IPS-18a (cell line): ENCODE results near the gene ZNF844.

Experiments
- H3K27ac ChIP-seq: one replicate; pipeline ENCODE4 v1.5.1; 2013; ENCODE audit warnings: low read length
- H3K27me3 ChIP-seq: one replicate; pipeline ENCODE4 v1.6.1; 2013; ENCODE audit warnings: mild to moderate bottlenecking, low read length; ENCODE audit not compliant: control insufficient read depth, insufficient read depth
- H3K36me3 ChIP-seq: one replicate; pipeline ENCODE4 v1.6.1; 2013; ENCODE audit warnings: low read depth, low read length; ENCODE audit not compliant: control insufficient read depth
- H3K4me1 ChIP-seq: one replicate; pipeline ENCODE4 v1.6.1; 2013; ENCODE audit warnings: low read depth, low read length; ENCODE audit not compliant: control insufficient read depth
- H3K4me3 ChIP-seq: one replicate; pipeline ENCODE4 v1.5.1; 2013; ENCODE audit warnings: low read length
- H3K9ac ChIP-seq: one replicate; pipeline ENCODE4 v1.6.1; 2013; ENCODE audit warnings: mild to moderate bottlenecking, low read length, moderate library complexity
- H3K9me3 ChIP-seq: one replicate; pipeline ENCODE4 v1.6.1; 2013; ENCODE audit warnings: low read depth, low read length; ENCODE audit not compliant: control insufficient read depth

The ZNF844 gene

DNA sequence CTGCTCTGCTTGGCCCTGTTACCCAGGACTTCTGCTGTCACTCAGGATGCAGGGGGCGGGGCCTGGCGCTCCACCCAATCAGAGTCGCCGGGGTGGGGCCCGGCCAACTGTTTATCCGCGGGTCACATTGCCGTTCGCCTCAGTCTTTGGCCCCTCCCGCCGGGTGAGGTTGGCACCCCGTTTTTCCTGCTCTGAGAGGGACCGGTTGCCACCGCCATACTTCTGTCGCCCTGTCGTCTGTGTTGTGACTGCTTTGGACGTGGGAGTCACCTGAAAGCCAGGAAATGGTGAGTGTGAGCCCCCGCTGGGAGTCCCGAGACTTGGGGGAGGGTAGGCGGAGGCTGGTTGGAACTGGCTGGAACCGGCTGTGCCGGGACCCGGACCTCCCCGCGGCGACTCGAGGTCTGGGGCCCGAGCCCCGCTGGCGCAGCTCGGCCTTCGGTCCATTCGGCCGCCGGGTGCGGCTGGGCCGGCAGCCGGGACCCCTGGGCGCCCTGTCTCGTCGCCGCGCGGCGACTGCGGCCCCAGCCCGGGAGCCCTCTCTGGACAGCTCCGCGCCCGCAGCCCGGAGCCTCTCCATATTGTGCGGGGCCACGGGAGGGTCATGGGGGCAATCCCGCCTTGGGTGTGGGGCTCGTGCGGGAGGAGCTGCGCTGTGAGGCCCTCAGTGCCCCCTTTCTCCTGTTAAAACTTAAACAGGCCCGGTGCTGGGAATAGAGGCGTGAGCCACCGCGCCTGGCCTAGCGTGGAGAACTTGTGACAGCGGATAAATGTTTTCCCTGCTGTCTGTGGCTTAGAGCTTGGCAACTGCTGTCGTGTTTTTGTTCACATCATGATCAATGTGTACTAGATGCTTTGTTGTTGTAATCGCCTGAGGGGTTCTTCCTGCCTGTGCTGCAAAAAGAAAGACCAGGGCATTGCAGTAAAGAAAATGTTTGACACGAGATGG is at the start of gene ZNF844:
Gene ZNF844 (plus strand): TSS at position 142 of the 949 bp plus-strand sequence. CDS start 143 bp downstream, at position 285.
- H3K9ac ChIP-seq = peak within 1 kb of the TSS; percentile 77
- H3K36me3 ChIP-seq = no peaks in the 10 kb centered on the region
- peak within 1 kb of the TSS; percentile 71 for H3K4me3 ChIP-seq
- no peaks in the 10 kb centered on the region for H3K27me3 ChIP-seq
- no peak within 1 kb of the TSS for H3K27ac ChIP-seq
- H3K4me1 ChIP-seq = no peaks in the 10 kb centered on the region
- H3K9me3 ChIP-seq = no peaks in the 10 kb centered on the region

DNA sequence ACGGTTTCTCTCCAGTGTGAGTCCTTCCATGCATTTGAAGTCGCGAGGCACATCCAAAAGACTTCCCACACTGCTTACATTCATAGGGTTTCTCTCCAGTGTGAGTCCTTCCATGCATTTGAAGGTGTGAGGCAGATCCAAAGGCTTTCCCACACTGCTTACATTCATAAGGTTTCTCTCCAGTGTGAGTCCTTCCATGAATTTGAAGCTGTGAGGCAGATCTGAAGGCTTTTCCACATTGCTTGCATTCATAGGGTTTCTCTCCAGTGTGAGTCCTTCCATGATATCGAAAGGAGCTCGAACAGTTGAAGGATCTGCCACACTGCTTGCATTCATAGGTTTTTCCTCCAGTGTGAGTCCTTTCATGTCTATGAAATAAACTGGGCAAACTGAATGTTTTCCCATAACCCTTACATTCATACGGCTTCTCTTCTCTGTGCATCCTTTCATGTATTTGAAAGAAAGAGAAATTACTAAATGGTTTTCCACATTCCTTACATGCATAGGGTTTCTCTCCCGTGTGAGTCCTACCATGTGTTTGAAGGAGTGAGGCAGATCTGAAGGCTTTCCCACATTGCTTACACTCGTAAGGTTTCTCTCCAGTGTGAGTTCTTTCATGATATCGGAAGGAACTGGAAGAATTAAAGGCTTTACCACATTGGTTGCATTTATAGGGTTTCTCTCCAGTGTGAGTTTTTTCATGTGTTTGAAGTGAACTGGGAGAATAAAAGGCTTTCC is 49.3 kb upstream of the ZNF844 start:
- peaks cover 37% of the 10 kb centered on the region for H3K36me3 ChIP-seq

DNA sequence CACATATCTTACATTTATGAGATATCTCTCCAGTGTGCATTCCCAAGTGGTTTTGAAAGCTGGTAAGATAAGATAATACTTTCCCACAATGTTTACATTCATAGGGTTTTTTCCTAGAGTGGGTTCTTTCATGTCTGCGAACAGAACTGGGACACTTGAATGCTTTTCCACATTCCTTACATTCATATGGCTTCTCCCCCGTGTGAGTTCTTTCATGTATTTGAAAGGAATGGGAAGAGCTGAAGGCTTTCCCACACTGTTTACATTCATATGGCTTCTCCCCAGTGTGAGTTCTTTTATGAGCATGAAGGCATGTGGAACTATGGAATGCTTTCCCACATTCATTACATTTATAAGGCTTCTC is 48.8 kb upstream of the ZNF844 start:
- no peak overlapping the region for H3K27ac ChIP-seq
- no peak overlapping the region for H3K4me3 ChIP-seq
- H3K4me1 ChIP-seq = no peaks in the 10 kb centered on the region
- H3K36me3 ChIP-seq = peaks cover 37% of the 10 kb centered on the region
- H3K27me3 ChIP-seq = no peaks in the 10 kb centered on the region
- H3K9ac ChIP-seq = no peak overlapping the region
- H3K9me3 ChIP-seq = peaks cover 64% of the 10 kb centered on the region

More for the DNA sequence above, 49.3 kb upstream of the ZNF844 start:
- Histone ChIP-seq H3K27me3 (no peaks in the 10 kb centered on the region), H3K27ac (no peak overlapping the region), H3K9me3 (peaks cover 64% of the 10 kb centered on the region), H3K4me3 (no peak overlapping the region), H3K4me1 (no peaks in the 10 kb centered on the region), H3K9ac (no peak overlapping the region)

DNA sequence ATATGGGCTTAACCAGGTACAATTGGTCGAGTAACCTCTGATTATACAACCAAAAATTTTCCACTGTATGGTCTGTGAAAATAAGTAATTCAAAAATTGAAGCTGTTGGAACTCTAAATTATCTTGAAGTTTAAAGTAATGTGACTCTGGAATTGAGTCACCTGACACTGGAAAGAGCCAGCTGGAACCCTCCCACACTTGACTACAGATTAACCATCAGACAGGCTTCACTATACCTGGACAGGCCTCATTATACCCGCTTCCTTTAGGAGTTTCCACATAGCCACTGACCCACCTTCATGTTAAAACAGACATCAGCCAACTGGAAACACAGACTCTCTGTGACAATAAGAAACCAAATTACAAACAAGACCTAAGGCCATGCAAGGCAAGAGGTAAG is 30.3 kb upstream of the ZNF844 start:
- peaks cover 9% of the 10 kb centered on the region for H3K27me3 ChIP-seq
- no peak overlapping the region for H3K27ac ChIP-seq
- H3K4me1 ChIP-seq = no peaks in the 10 kb centered on the region
- no peaks in the 10 kb centered on the region for H3K36me3 ChIP-seq
- H3K9me3 ChIP-seq = no peaks in the 10 kb centered on the region
- peak overlapping the region; percentile 75 for H3K4me3 ChIP-seq
- no peak overlapping the region for H3K9ac ChIP-seq

DNA sequence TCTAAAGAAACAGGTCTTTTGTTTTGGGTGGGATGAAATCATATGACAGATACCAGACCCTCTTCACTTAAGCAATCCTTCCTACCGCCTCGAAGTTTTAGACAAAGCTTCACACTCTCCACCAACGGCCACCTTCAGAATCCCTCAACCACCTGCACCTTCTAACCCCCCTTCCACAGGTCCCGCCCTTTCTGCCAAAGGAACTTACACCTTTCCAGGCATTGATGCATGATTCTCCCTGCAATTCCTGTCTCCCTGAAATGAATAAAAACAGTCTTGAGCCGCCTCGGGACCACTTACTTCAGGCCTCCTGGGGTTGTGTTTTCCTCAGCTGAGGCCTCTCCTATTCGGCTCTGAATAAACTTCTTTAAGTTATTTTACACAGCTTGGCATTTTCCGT is 29.9 kb upstream of the ZNF844 start:
- Histone ChIP-seq H3K9ac (peak overlapping the region; percentile 72), H3K4me3 (peak overlapping the region; percentile 75), H3K27me3 (peaks cover 9% of the 10 kb centered on the region), H3K36me3 (no peaks in the 10 kb centered on the region), H3K27ac (no peak overlapping the region), H3K4me1 (no peaks in the 10 kb centered on the region), H3K9me3 (no peaks in the 10 kb centered on the region)

DNA sequence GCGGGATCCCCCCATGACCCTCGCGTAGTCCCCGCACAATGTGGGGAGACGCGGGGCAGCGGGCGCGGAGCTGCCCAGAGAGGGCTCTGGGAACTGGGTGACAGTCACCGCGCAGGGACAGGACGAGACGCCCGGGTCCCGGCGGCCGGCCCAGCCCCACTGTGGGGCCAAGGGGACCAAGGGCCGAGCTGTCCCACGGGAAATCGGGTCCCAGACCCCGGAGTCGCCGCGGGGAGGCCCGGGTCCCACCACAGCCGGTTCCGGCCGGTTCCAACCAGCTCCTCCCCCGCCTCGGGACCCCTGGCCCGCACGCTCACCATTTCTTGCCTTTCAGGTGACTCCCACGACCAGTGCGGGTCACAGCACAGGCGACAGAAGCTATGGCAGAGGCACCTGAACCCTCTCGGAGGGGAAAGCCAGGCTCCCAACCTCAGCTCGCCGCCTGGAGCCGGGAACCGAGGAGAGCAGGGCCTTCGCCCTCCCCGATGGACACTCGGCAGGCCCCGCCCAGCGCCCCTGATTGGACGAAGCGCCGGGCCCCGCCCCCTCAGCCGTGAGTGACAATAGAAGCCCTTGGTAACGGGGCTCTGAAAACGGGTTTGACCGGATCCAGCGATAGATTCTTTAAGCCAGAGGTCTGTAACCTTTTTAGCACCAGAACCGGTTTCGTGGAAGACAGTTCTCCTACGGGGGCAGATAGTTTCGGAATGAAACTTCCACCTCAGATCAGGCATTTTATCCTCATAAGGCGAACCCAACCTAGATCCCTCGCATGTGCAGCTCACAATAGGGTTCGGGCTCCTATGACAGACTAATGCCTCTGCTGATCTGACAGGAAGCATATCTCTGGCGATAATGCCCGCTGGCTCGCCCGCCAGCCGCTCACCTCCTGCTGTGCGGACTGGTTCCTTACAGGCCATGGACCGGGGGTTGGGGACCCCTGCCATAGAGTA is 29.0 kb upstream of the ZNF844 start, which contains the start of gene ZNF433:
Gene ZNF433 (minus strand): TSS at position 460 of the 953 bp plus-strand sequence. CDS start 140 bp downstream, at position 320.
- peak within 1 kb of the TSS; percentile 75 for H3K4me3 ChIP-seq
- H3K9ac ChIP-seq = peak within 1 kb of the TSS; percentile 72
- no peaks in the 10 kb centered on the region for H3K36me3 ChIP-seq
- H3K27ac ChIP-seq = no peak within 1 kb of the TSS
- peaks cover 9% of the 10 kb centered on the region for H3K27me3 ChIP-seq
- H3K9me3 ChIP-seq = no peaks in the 10 kb centered on the region
- no peaks in the 10 kb centered on the region for H3K4me1 ChIP-seq

DNA sequence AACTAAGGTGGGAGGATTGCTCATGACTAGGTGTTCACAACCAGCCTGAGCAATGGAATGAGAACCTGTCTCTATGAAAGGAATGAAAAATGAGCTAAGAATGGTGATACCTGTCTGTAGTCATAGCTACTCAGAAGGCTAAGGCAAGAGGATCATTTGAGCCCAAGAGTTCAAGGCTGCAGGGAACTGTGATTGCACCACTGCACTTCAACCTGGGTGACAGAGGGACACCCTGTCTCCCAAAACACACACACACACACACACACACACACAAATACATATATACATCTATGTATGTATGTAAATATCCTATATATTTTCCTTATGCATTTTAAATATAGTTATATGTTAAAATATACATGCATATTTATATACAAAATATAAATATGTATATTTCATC is 21.6 kb upstream of the ZNF844 start:
- peaks cover 44% of the 10 kb centered on the region for H3K9me3 ChIP-seq
- no peaks in the 10 kb centered on the region for H3K4me1 ChIP-seq
- H3K36me3 ChIP-seq = peaks cover 44% of the 10 kb centered on the region
- no peak overlapping the region for H3K27ac ChIP-seq
- no peaks in the 10 kb centered on the region for H3K27me3 ChIP-seq
- no peak overlapping the region for H3K9ac ChIP-seq
- no peak overlapping the region for H3K4me3 ChIP-seq

DNA sequence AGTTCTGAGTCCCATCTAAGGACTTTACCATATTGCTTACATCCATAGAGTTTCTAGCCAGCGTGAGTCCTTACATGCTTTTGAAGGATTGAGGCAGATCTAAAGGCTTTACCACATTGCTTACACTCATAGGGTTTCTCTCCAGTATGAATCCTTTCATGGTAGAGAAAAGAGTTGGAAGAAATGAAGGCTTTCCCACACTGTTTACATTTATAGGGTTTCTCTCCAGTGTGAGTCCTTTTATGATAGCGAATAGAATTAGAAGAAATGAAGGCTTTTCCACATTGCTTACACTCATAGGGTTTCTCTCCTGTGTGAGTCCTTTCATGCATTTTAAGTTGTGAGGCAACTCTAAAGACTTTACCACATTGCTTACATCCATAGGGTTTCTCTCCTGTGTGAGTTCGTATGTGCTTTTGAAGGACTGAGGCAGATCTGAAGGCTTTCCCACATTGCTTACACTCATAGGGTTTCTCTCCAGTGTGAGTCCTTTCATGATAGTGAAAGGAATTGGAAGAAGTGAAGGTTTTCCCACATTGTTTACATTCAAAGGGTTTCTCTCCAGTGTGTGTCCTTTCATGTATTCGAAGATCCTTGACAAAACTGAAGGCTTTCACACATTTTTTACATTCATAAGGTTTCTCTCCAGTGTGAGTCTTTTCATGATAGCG is 20.6 kb upstream of the ZNF844 start:
- Histone ChIP-seq H3K9me3 (peaks cover 44% of the 10 kb centered on the region), H3K27me3 (no peaks in the 10 kb centered on the region), H3K4me1 (no peaks in the 10 kb centered on the region), H3K9ac (no peak overlapping the region), H3K36me3 (peaks cover 44% of the 10 kb centered on the region), H3K4me3 (no peak overlapping the region), H3K27ac (no peak overlapping the region)

DNA sequence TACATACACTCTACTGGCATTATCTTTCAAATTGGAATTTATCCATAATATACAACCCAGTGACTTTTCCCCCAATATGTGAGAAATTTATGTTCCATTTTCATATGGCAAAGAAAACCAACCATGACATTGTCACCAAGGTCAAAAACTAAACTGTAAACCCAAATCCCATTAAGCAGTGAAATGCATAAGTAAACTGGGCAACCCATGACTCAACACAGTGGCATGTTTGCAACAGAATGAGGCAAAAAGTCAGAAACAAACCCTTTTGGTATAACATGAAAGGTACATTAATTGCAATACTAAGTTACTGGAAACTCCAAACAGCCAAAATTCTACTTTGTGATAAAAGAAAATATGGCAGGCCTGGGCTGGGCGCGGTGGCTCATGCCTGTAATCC is 16.7 kb upstream of the ZNF844 start:
- no peaks in the 10 kb centered on the region for H3K27me3 ChIP-seq
- H3K9ac ChIP-seq = no peak overlapping the region
- peaks cover 39% of the 10 kb centered on the region for H3K36me3 ChIP-seq
- peaks cover 38% of the 10 kb centered on the region for H3K9me3 ChIP-seq
- H3K27ac ChIP-seq = no peak overlapping the region
- no peaks in the 10 kb centered on the region for H3K4me1 ChIP-seq
- no peak overlapping the region for H3K4me3 ChIP-seq

DNA sequence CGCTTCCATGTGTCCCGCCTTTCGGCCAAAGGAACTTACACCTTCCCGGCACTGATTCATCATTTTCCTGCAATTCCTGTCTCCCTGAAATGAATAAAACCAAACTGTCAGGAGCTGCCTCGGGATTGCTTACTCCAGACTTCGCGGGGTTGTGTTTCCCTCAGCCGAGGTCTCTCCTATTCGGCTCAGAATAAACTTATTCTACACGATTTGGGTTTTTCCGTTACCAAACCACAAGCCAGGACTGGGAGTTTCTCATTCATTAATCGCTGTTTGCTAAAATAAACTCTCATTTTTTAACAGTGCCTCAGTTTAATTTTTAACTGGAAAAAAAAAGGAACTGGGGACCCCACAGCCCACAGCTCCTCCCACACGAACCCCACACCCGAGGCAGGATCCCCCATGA is 12.4 kb upstream of the ZNF844 start:
- Histone ChIP-seq H3K9ac (peak overlapping the region; percentile 61), H3K4me3 (peak overlapping the region; percentile 83), H3K27ac (no peak overlapping the region), H3K9me3 (peaks cover under 1% of the 10 kb centered on the region), H3K4me1 (peaks cover 4% of the 10 kb centered on the region), H3K27me3 (no peaks in the 10 kb centered on the region), H3K36me3 (peaks cover 5% of the 10 kb centered on the region)
